Measurements from ENCODE around the gene EXOSC10.
"Not testable (repeated sequence)": the region's sequence is repeated elsewhere in the genome, so short reads cannot be mapped to it uniquely, and the experiment has no call there.

Gene EXOSC10

DNA sequence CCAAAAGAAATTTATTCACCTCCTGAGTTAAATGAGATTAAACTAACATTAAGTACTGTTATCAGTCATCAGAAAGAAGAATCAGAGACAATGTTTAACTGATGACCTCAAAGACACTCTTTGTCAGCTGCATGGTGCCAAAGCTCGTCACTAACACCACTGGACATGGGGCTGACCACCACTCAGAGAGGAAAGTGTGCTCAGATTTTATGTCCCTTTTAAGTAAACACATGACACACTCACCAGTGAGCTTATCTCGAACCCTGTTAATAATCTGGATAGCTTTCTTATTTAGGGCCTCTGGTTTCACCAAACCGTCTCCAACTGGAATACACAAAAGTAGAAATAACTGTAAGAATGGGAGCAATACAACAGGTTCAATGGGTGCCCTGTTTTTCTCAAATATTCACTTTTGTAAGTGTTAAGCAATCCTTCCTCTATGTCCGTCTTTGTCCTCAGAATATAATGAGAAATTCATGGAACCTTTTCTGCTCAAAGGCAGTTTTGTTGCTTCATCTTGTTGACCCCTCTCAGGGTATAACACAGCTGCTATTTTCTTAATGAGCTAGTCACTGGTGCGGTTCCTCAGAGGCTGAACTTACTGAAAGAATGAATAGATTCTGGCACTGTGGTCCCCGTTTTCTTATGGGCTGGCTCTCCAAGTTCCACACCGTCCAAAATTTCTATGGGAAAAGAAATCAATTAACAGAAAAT lies 9.5 kb upstream of the EXOSC10 start:
- no peak for DNase-seq (ENCODE audit: low spot score)

DNA sequence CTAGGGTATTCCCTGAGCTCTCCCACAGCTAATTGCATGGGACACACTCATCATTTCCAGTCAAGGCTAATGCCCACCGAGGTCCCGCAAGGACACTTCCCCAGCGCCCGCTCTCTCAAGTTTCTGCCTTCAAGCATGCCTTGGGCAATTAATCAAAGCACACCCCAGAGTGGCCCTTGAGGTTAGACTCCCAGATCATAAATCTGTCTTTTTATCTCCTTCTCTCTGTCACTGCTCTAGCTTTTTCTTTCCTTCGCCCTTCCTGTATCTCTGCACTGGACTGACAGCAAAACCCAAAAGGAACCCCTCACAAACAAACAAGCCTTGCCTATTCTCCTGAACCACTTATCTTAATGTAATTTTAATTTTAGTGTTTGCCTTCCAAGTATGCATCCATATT lies 7.9 kb upstream of the EXOSC10 start:
- DNase-seq (ENCODE audit: low spot score) = no peak

DNA sequence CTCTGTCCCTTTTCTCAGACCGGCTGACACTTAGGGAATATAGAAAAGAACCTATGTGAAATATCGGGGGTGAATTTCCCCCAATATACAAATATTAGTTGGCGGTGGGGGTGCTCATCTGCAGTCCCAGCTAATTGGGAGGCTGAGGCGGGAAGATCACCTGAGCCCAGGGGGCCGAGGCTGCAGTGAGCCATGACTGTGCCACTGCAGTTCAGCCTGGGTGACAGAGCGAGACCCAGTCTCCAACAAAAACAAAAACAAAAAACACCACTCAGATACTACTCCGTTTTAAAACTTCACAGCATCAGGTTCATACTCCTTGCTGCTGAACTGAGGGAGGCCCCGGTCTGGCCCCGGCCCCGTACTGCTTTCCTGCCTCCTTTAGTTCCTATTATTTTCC lies 5.9 kb upstream of the EXOSC10 start:
- DNase-seq (ENCODE audit: low spot score) = no peak

DNA sequence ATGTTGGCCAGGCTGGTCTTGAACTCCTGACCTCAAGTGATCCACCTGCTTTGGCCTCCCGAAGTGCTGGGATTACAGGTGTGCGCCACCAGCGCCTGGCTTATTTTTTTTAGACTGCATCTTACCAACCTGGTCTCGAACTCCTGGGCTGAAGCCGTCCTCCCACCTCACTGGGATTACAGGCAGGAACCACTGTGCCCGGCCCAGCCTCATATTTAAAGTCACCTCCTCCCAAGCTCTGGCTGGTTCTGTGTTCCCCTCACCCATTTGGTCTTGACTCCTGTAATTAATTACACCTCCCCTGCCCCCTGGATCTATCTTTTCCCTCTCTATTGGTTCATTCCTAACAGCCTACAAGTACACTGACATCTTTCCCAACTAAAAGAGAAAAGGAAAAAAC lies 1.7 kb upstream of the EXOSC10 start:
- no peak for DNase-seq (ENCODE audit: low spot score)

DNA sequence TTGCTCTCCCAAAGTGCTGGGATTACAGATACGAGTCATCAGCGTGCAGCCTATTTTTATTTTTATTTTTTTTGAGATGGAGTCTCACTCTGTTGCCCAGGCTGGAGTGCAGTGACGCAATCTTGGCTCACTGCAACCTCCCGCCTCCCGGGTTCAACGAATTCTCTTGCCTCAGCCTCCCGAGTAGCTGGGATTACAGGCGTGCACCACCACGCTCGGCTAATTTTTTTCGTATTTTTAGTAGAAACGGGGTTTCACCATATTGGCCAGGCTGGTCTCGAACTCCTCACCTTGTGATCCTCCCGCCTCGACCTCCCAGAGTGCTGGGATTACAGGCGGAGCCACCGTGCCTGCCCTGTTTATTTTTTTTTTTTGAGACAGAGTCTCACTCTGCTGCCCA lies 1.1 kb upstream of the EXOSC10 start:
- DNase-seq (ENCODE audit: low spot score) = not testable (repeated sequence)

DNA sequence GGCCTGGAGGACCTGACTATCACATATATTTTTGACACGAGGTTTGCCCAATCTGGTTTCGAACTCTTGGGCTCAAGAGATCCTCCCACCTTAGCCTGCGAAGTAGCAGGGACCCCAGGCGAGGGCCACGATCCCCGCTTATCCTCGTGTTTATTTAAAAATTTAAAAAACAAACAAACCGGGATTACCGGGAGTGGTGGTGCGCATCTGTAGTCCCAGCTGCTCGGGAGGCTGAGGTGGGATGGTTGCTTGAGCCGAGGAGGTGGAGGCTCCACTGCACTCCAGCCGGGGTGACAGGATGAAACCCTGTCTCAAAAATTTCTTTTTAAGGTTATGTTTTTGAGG lies 452 bp upstream of the EXOSC10 start:
- DNase-seq (ENCODE audit: low spot score) = no peak

DNA sequence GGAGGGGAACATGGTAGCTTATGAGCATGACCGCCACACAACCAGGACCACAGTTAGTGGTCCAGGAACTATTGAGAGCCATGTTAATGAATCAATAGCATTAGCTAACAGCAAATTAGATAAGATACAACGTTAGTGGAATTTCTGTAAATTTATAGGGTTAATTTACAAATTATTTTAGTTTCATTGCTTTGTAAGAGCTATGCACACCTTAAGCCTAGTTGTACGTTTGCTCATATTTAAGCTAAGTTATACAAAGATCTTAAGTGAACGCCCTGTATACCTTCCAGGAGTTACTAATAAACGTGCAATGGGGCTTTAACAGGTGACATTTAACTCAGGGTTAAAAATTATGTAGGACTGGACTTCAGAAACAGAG lies 749 bp downstream of the EXOSC10 start:
- DNase-seq (ENCODE audit: low spot score) = no peak

DNA sequence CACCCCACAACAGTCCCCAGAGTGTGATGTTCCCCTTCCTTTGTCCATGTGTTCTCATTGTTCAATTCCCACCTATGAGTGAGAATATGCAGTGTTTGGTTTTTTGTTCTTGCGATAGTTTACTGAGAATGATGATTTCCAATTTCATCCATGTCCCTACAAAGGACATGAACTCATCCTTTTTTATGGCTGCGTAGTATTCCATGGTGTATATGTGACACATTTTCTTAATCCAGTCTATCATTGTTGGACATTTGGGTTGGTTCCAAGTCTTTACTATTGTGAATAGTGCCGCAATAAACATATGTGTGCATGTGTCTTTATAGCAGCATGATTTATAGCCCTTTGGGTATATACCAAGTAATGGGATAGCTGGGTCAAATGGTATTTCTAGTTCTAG lies 15.9 kb downstream of the EXOSC10 start:
- DNase-seq (ENCODE audit: low spot score) = not testable (repeated sequence)

DNA sequence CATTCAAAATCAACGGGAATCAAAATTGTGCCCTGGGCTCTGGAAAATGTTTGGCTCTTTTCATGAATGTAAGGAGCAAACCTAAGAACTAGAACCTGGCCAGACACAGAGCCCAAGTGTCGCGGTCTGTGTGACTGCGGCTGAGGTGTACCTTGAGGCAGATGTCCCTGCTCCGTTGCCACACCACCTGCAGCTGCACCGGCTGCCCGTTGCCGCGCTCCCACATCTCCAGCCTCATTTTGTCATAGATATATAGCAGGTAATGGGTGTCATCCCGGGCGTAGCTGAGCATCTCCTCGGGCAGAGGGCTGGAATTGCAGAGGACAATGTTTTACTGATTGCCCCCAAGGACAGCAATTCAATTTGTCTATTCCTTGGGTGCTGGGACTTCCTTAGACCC lies 18.7 kb downstream of the EXOSC10 start:
- no peak for DNase-seq (ENCODE audit: low spot score)

DNA sequence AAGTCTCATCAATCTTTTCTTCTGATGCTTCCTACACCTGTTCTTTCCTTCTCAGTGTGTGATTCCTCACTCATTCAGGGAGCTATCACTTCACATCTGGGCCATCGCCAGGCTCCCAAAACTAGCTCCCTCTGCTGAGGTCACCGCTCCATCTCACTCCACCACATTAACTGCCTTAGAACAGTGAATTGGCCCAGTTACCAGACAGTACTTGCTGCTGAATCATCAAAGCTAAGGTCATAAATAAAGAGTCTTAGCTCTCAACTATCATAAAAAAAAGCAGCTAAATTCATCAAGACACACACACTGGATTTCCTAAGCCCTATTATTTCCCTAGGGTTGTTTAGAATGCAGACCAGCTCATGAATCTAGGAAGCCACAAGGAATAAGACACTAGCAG lies 21.0 kb downstream of the EXOSC10 start:
- no peak for DNase-seq (ENCODE audit: low spot score)

DNA sequence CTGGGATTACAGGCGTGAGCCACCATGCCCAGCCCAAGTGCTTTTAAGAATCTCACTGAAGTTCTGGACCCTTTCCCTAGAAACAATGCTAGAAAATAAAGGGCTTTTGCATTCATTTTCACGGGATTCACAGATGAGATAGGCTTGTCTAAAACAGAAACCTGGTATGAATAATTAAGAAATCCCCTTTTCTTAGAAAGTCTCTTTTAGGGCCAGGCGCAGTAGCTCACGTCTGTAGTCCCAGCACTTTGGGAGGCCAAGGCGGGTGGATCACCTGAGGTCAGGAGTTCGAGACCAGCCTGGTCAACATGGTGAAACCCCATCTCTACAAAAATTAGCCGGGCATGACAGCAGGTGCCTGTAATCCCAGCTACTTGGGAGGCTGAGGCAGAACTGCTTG lies 26.3 kb downstream of the EXOSC10 start:
- not testable (repeated sequence) for DNase-seq (ENCODE audit: low spot score)

DNA sequence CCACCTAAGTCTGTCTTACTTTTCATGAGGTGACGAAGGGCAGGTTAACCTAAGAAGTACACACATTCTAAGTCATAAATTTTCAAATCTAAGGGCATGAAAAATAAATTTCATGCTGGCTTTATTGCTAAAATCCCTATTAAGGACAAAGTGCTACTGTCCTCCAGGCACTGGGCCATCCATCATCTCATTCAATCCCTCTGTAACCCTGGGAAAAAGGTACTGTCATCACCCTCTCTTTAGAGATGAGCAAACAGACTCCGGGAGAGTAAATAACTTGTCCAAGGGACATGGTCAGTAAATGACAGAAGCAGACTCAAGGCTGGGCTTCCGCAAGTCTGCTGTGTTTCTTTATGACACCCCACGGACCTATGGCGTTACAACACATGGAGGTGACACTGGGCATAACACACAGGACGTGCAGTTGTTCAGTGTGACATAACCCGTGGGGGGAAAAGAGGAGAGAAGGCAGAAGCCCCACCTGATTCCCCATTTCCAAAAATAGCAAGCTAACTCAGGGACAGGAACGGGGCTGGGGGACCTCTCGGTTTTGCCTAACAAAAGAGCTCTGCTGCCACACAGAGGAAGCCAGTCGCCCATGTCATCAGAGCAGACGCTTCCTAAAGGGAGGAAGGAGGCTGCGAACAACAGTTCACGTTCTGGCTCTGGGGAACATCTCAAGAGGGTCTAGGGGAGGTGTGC lies 27.3 kb downstream of the EXOSC10 start:
- peak; percentile 41 for DNase-seq (ENCODE audit: low spot score)

DNA sequence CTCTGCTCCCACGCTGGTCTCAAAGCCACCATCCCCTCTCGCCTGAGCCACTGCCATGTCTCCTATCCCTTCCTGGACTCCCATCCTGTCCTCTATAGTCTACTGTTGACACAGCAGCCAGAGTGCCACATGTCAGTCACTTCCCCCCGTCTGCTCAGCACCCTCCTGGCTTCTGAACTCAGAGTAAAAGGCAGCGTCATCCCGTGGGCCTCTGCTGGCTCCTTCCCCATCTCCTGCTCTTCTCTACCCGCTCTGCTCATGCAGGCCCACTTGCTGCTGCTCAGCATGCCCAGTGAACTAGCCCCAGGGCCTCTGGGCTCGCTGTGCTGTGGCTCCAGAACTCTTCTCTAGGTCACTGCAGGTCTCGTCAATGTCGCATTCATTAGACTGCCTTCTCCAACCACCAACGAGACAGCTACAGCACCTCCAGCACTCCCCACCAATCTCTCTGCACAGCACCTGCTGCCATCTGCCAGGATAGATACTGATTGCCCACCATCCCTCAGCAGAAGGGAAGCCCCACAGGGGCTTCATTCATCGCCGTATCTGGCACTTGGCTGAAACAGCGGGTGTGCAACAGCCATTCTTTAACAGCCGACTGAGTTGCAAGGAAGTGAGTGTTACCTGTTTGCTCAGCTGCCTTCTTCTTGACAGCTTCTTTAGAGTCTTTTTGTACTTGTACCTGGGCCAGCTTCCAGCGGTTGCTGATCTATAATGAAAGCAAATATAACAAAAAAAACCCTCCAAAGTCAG lies 28.0 kb downstream of the EXOSC10 start:
- no peak for DNase-seq (ENCODE audit: low spot score)

DNA sequence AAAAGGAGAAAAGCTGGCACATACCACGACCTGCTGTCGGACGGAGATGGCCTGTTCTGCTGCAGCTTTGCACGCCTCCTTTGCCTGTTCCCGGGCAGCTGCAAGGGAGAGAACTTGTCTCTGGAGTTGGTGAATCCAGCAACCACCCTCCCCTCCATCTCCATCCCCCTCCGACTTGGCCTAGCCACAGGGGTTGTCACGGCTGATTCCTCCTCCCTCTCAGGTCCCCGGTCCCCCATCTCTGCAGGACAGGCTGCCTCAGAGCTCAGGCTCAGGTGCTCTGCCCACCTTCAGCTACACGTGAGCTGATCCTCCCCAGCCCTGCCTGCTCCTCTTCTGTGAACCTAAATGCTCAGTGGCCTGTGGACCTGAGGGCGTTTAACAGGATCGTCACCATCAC lies 28.8 kb downstream of the EXOSC10 start:
- DNase-seq (ENCODE audit: low spot score) = no peak

DNA sequence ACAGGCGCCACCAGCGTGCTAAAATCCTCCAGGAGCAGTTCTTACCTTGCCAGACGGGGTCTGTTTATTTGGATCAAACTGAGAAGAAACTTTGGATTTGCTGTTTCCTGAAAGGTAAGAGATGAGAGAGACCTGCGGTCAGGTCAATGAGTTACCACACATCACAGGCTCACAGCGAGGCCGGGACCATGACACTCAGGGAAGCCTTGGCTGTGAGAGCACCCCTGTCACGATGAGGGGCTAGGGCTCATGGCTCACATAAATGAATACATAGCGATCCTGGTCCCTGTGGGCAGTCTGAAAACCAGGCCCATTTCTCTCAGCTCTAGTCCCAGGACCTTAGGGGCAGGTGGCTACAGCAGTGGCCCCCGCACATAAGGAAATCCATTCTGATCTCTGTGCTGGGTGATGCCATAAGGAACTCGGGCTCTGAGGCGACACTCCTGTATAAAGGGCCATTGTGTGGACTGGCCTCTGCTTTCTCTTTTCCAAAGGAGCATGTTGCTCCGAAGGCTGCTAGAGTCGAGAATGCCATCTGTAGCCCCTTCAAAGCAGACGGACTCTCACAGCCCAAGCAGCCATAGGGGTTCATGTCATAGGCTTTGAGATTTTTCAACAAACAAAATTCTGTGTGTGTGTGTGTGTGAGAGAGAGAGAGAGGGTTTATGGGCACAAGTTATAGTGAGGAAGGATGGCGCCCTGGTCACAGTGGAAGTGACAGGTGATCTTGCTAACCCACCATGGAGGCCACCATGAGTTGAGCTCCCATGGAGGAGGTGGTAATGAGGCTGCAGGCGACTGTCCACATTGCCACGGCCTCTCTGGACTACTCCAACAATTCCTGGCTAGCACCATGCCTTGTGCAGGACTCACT lies 30.8 kb downstream of the EXOSC10 start:
- DNase-seq (ENCODE audit: low spot score) = no peak

DNA sequence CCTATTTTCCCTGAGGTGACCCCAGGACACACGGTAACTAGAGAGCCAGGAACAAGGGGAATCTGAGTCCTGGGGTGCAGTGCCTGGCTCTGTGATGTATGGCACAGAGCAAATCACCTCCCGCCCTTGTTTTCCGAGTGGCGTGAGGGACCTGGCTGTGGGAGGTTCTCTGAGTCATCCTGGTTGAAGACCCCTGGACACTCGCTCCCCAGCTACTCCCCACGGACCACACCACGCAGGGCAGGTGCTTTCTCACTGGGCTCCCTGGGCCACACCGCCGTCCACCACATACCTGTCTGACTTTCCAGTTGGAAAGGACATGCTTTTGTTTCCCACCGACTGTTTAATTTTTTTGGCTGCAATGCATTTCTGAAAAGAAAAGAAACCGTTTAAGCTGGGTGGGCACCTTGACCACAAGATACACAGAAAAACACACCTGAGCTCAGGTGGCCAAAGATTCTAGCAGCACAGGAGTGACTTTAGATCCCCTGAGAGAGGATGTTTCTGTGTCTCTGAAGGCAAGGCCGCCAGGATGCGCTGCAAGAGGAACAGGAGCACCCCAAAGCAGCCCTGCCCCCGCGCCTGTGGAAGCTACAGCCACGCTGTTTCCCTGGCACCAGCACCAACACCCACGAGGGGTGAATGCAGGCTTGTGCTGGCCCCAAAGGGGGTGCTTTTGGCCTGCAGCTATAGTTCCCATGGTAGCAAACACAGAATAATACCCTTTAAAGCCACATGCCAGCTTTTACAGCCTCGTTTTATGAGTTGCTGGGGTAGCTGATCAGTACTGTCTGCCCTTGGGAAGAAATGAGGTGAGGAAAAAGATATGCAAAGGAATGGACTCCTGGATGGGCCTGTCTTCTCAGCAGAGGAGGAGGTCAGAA lies 31.7 kb downstream of the EXOSC10 start:
- no peak for DNase-seq (ENCODE audit: low spot score)

DNA sequence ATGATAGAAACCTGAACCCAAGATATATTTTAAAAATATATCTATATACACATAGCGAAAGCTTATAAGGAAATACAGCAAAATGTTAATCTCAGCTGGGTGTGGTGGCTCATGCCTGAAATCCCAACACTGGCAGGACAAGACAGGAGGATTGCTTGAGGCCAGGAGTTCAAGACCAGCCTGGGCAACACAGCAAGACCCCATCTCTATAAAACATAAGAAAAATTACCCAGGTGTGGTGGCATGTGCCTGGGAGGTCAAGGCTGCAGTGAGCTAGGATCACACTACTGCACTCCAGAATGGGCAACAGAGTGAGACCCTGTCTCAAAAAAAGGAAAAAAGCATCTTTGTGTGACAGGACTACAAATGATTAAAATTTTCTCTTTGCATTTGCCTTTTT lies 33.9 kb downstream of the EXOSC10 start:
- DNase-seq (ENCODE audit: low spot score) = no peak

DNA sequence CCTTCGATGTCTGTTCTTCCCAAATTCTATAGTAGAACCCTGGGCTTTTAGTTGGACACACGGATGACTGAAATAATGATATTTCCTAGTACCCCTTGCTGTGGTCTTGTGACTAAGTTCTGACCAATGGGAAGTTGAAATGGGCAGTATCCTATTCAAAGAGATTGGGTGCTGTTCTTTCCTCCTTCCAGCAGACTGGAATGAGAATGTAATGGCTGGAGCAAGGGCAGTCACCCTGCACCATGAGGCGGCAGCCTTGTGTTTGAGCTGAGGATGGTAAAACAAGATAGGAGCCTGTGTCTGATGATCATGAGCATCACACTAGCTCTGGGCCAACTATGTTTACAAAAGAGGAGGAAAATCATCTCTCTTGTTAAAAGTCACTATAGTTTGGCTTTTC lies 34.7 kb downstream of the EXOSC10 start:
- no peak for DNase-seq (ENCODE audit: low spot score)

DNA sequence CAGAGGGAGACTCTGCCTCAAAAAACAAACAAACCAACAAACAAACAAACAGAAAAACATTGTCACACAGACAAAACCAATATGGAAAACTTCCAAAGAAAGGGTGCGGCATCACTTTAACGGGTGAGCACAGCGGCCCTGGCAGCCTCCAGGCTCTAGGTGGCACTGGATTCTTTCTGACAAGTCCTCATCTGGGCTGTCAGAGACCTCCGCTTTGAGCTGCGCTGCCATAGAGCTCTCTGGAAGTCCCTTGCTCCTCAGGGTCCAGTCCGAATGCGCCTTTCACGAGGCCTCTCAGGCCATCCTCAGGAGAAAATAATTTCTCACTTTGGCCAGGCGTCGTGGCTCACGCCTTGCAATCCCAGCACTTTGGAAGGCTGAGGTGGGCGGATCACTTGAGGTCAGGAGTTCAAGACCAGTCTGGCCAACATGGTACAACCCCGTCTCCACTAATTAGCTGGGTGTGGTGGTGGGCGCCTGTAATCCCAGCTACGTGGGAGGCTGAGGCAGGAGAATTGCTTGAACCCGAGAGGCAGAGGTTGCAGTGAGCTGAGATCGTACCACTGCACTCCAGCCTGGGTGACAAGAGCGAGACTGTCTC lies 35.6 kb downstream of the EXOSC10 start:
- DNase-seq (ENCODE audit: low spot score) = peak; percentile 50

DNA sequence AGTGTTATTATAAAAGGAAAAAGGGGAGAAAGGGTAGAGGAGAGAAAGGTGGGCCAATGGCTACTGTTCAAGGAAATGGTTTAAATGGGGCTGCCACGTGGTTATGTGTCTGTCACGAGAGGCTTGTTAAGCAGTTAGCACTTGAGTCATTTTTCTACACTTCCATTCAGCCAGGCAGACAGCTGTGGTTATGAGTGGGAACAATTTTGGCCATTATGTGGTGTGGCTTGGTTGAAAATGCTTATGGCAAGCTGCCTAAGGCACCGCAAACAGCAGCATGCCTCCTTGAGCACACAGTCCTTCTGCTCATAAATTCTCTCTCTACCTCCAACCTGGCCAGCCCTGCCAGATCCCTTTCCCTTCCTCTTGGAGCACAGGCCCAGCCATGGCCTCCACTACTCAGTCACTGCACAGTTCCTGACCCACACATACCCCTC lies 36.7 kb downstream of the EXOSC10 start:
- DNase-seq (ENCODE audit: low spot score) = no peak

Data from iPS-NIHi11 (cell line).